NCI-H1048 (cell line): ENCODE data around the gene SCAMP3.
A peak's percentile ranks its signal among the peaks of the same experiment; 100 is the strongest.
"Not testable (repeated sequence)": the region's sequence is repeated elsewhere in the genome, so short reads cannot be mapped to it uniquely, and the experiment has no call there.

Source experiments
- DNase-seq: peaks from one replicate; lab custom pipeline; 2025; lab: John Stamatoyannopoulos, UW

SCAMP3 gene

GRCh38 chr1:155254714-155255242 is 7.4 kb downstream of the SCAMP3 start:
- no peak for DNase-seq

- no peak for DNase-seq
These were observed 7.9 kb downstream of the SCAMP3 start for GRCh38 chr1:155254228-155254713.

GRCh38 chr1:155253797-155254196 is 8.4 kb downstream of the SCAMP3 start:
- no peak for DNase-seq

GRCh38 chr1:155253208-155253607 is 9.0 kb downstream of the SCAMP3 start:
- no peak for DNase-seq

- DNase-seq, result no peak
These were observed 10.6 kb downstream of the SCAMP3 start for GRCh38 chr1:155251566-155251965.

GRCh38 chr1:155250633-155251449 is 11.3 kb downstream of the SCAMP3 start:
- DNase-seq, result peak; percentile 91

- DNase-seq, result no peak
These were observed 11.9 kb downstream of the SCAMP3 start for GRCh38 chr1:155250246-155250632.

- no peak for DNase-seq
These were observed 14.2 kb downstream of the SCAMP3 start for GRCh38 chr1:155247667-155248553.

GRCh38 chr1:155246796-155247195 is 15.4 kb downstream of the SCAMP3 start:
- DNase-seq, result not testable (repeated sequence)

GRCh38 chr1:155245163-155245524 is 17.0 kb downstream of the SCAMP3 start:
- DNase-seq, result no peak

- peak; percentile 99 for DNase-seq
These were observed 17.6 kb downstream of the SCAMP3 start for GRCh38 chr1:155244368-155245162.

- DNase-seq, result no peak
These were observed 19.3 kb downstream of the SCAMP3 start for GRCh38 chr1:155242805-155243358.

GRCh38 chr1:155241841-155242264 is 20.3 kb downstream of the SCAMP3 start:
- no peak for DNase-seq

GRCh38 chr1:155241069-155241679 is 21.0 kb downstream of the SCAMP3 start:
- peak; percentile 71 for DNase-seq

- no peak for DNase-seq
These were observed 25.7 kb downstream of the SCAMP3 start for GRCh38 chr1:155236451-155236850.

GRCh38 chr1:155235375-155235774 is 26.8 kb downstream of the SCAMP3 start:
- not testable (repeated sequence) for DNase-seq

GRCh38 chr1:155233502-155233901 is 28.7 kb downstream of the SCAMP3 start:
- DNase-seq, result not testable (repeated sequence)

- DNase-seq, result not testable (repeated sequence)
These were observed 29.9 kb downstream of the SCAMP3 start for GRCh38 chr1:155232001-155232978.

- DNase-seq, result not testable (repeated sequence)
These were observed 30.9 kb downstream of the SCAMP3 start for GRCh38 chr1:155231302-155231701.

GRCh38 chr1:155228096-155228427 is 34.1 kb downstream of the SCAMP3 start:
- no peak for DNase-seq
